ENCODE measurements around the gene WFDC1. TPM values are rescaled to one million over a fixed set of nuclear protein-coding genes. Genes with fewer than 3 reads are reported as not detected.

The WFDC1 gene
- total RNA-seq, 1 donor from 2014 or later = 0.34 TPM

GRCh38 chr16:84347161-84347560 is 52.5 kb downstream of the WFDC1 start:
- Histone ChIP-seq H3K4me3 (ENCODE audit: insufficient read depth, low read depth, low read length) (no peak overlapping the region), H2AFZ (ENCODE audit: low read depth, low read length) (no peak overlapping the region), H3K36me3 (ENCODE audit: insufficient read depth, low read length) (no peaks in the 10 kb centered on the region), H3K27ac (ENCODE audit: low read depth, low read length) (no peak overlapping the region), H3K27me3 (ENCODE audit: insufficient read depth, low read length) (peaks cover 17% of the 10 kb centered on the region), H4K20me1 (ENCODE audit: insufficient read depth, low read length) (no peaks in the 10 kb centered on the region), H3K9ac (ENCODE audit: low read length) (no peak overlapping the region), H3K4me1 (ENCODE audit: insufficient read depth, low read length) (no peaks in the 10 kb centered on the region), H3K4me2 (ENCODE audit: low read length) (no peak overlapping the region), H3K9me3 (ENCODE audit: insufficient read depth, low read depth, low read length) (no peaks in the 10 kb centered on the region), H3K79me2 (ENCODE audit: insufficient read depth, low read length) (no peaks in the 10 kb centered on the region)
- TF ChIP-seq CTCF (IDR thresholded peaks at IDR 0.05; ENCODE audit: insufficient read depth, low read depth, low read length) = no peak
- peaks cover 37% of the 10 kb centered on the region for H3K27me3 Mint-ChIP-seq (ENCODE audit: low read depth, unreplicated experiment)
- no peaks in the 10 kb centered on the region for H3K36me3 Mint-ChIP-seq (ENCODE audit: low read depth, unreplicated experiment)
- FAIRE-seq (no peak), DNase-seq (ENCODE audit: low read depth) (no peak)
- no peaks in the 10 kb centered on the region for H3K9me3 Mint-ChIP-seq (ENCODE audit: unreplicated experiment)
- H3K4me3 Mint-ChIP-seq (ENCODE audit: unreplicated experiment) = no peak overlapping the region
- H3K27ac Mint-ChIP-seq (ENCODE audit: unreplicated experiment) = no peak overlapping the region
- no peaks in the 10 kb centered on the region for H3K4me1 Mint-ChIP-seq (ENCODE audit: low read depth, unreplicated experiment)

- H3K9me3 Mint-ChIP-seq (ENCODE audit: unreplicated experiment) = no peaks in the 10 kb centered on the region
- no peaks in the 10 kb centered on the region for H3K4me1 ChIP-seq (ENCODE audit: insufficient read depth, low read length)
- TF ChIP-seq EZH2 (IDR thresholded peaks at IDR 0.05; ENCODE audit: insufficient read depth, low read length) (no peak), CTCF (IDR thresholded peaks at IDR 0.05; ENCODE audit: insufficient read depth, low read depth, low read length) (no peak)
- no peaks in the 10 kb centered on the region for H3K36me3 ChIP-seq (ENCODE audit: insufficient read depth, low read length)
- no peaks in the 10 kb centered on the region for H3K36me3 Mint-ChIP-seq (ENCODE audit: low read depth, unreplicated experiment)
- H2AFZ ChIP-seq (ENCODE audit: low read depth, low read length) = no peak overlapping the region
- no peak for DNase-seq (ENCODE audit: low read depth)
- H3K27me3 ChIP-seq (ENCODE audit: insufficient read depth, low read length) = peaks cover 17% of the 10 kb centered on the region
- no peaks in the 10 kb centered on the region for H3K4me1 Mint-ChIP-seq (ENCODE audit: low read depth, unreplicated experiment)
- no peaks in the 10 kb centered on the region for H4K20me1 ChIP-seq (ENCODE audit: insufficient read depth, low read length)
- no peak overlapping the region for H3K4me2 ChIP-seq (ENCODE audit: low read length)
- no peak overlapping the region for H3K4me3 Mint-ChIP-seq (ENCODE audit: unreplicated experiment)
- no peak overlapping the region for H3K27ac Mint-ChIP-seq (ENCODE audit: unreplicated experiment)
- H3K27ac ChIP-seq (ENCODE audit: low read depth, low read length) = no peak overlapping the region
- peaks cover 40% of the 10 kb centered on the region for H3K27me3 Mint-ChIP-seq (ENCODE audit: low read depth, unreplicated experiment)
- H3K4me3 ChIP-seq (ENCODE audit: insufficient read depth, low read depth, low read length) = no peak overlapping the region
- FAIRE-seq = no peak
- H3K79me2 ChIP-seq (ENCODE audit: insufficient read depth, low read length) = no peaks in the 10 kb centered on the region
- H3K9me3 ChIP-seq (ENCODE audit: insufficient read depth, low read depth, low read length) = no peaks in the 10 kb centered on the region
- H3K9ac ChIP-seq (ENCODE audit: low read length) = no peak overlapping the region
Measured at GRCh38 chr16:84348386-84348888, 53.8 kb downstream of the WFDC1 start.

GRCh38 chr16:84349862-84350684 is 55.4 kb downstream of the WFDC1 start:
- Mint-ChIP-seq H3K27ac (ENCODE audit: unreplicated experiment) (no peak overlapping the region), H3K36me3 (ENCODE audit: low read depth, unreplicated experiment) (no peaks in the 10 kb centered on the region), H3K4me3 (ENCODE audit: unreplicated experiment) (no peak overlapping the region), H3K9me3 (ENCODE audit: unreplicated experiment) (no peaks in the 10 kb centered on the region), H3K27me3 (ENCODE audit: low read depth, unreplicated experiment) (peaks cover 36% of the 10 kb centered on the region), H3K4me1 (ENCODE audit: low read depth, unreplicated experiment) (no peaks in the 10 kb centered on the region)
- no peaks in the 10 kb centered on the region for H3K4me1 ChIP-seq (ENCODE audit: insufficient read depth, low read length)
- FAIRE-seq (no peak), DNase-seq (ENCODE audit: low read depth) (no peak)
- H4K20me1 ChIP-seq (ENCODE audit: insufficient read depth, low read length) = no peaks in the 10 kb centered on the region
- no peaks in the 10 kb centered on the region for H3K79me2 ChIP-seq (ENCODE audit: insufficient read depth, low read length)
- H3K9ac ChIP-seq (ENCODE audit: low read length) = no peak overlapping the region
- H3K36me3 ChIP-seq (ENCODE audit: insufficient read depth, low read length) = no peaks in the 10 kb centered on the region
- H3K27me3 ChIP-seq (ENCODE audit: insufficient read depth, low read length) = peaks cover 12% of the 10 kb centered on the region
- H3K9me3 ChIP-seq (ENCODE audit: insufficient read depth, low read depth, low read length) = no peaks in the 10 kb centered on the region
- H3K4me3 ChIP-seq (ENCODE audit: insufficient read depth, low read depth, low read length) = no peak overlapping the region
- H2AFZ ChIP-seq (ENCODE audit: low read depth, low read length) = no peak overlapping the region
- TF ChIP-seq CTCF (IDR thresholded peaks at IDR 0.05; ENCODE audit: insufficient read depth, low read depth, low read length) = no peak
- no peak for TF ChIP-seq EZH2 (IDR thresholded peaks at IDR 0.05; ENCODE audit: insufficient read depth, low read length)
- H3K4me2 ChIP-seq (ENCODE audit: low read length) = no peak overlapping the region
- H3K27ac ChIP-seq (ENCODE audit: low read depth, low read length) = no peak overlapping the region

Data from astrocyte (in vitro differentiated cells and primary cell).